OCI-LY1 (cell line): ENCODE data around the gene ZNF506.
"Not testable (repeated sequence)": the region's sequence is repeated elsewhere in the genome, so short reads cannot be mapped to it uniquely, and the experiment has no call there.

ENCODE experiments used
- H2AFZ ChIP-seq: fragments of 200-600 bp; sonication (generic), shearing (Covaris generic); 2 replicates; pipeline ENCODE4 v1.6.0; 2014; ENCODE audit warnings: antibody characterized with exemption, mild to moderate bottlenecking, low read length
- H3F3A ChIP-seq: fragments of 200-600 bp; sonication (generic), shearing (Covaris generic); 2 replicates; pipeline ENCODE4 v1.6.0; 2014; ENCODE audit warnings: mild to moderate bottlenecking, antibody characterized with exemption, low read length, moderate library complexity; ENCODE audit not compliant: insufficient read depth
- H3K27ac ChIP-seq: fragments of 200-600 bp; sonication (generic); 2 replicates; pipeline ENCODE4 v1.5.1; 2014; ENCODE audit warnings: low read length, mixed run types, mild to moderate bottlenecking, low read depth; ENCODE audit not compliant: poor library complexity, severe bottlenecking
- H3K27me3 ChIP-seq: fragments of 200-600 bp; sonication (generic); 2 replicates; pipeline ENCODE4 v1.6.0; 2014; ENCODE audit warnings: antibody characterized with exemption, mild to moderate bottlenecking, low read length, moderate library complexity; ENCODE audit not compliant: insufficient read depth
- H3K36me3 ChIP-seq: fragments of 200-600 bp; sonication (generic); 2 replicates; pipeline ENCODE4 v1.6.1; 2014; ENCODE audit warnings: mild to moderate bottlenecking, antibody characterized with exemption, low read length, moderate library complexity, mixed read lengths; ENCODE audit not compliant: insufficient read depth
- H3K4me1 ChIP-seq: fragments of 200-600 bp; sonication (generic); 2 replicates; pipeline ENCODE4 v1.5.1; 2014; ENCODE audit warnings: mild to moderate bottlenecking, low read length, moderate library complexity; ENCODE audit not compliant: insufficient read depth, severe bottlenecking
- H3K4me2 ChIP-seq: fragments of 200-600 bp; sonication (generic), shearing (Covaris generic); 2 replicates; pipeline ENCODE4 v1.6.1; 2014; ENCODE audit warnings: low read length
- H3K4me3 ChIP-seq: fragments of 200-600 bp; sonication (generic); 2 replicates; pipeline ENCODE4 v1.5.1; 2014; ENCODE audit warnings: low read length, low read depth, mild to moderate bottlenecking, mixed read lengths; ENCODE audit not compliant: poor library complexity, severe bottlenecking
- H3K79me2 ChIP-seq: fragments of 200-600 bp; shearing (Covaris generic); 2 replicates; pipeline ENCODE4 v1.6.1; 2016; ENCODE audit warnings: mixed run types, low read length, mixed read lengths; ENCODE audit not compliant: insufficient read depth
- H3K9ac ChIP-seq: fragments of 200-600 bp; sonication (generic), shearing (Covaris generic); 2 replicates; pipeline ENCODE4 v1.6.1; 2014; ENCODE audit warnings: mild to moderate bottlenecking, low read length, mixed read lengths
- H3K9me2 ChIP-seq: fragments of 200-600 bp; sonication (generic), shearing (Covaris generic); 2 replicates; pipeline ENCODE4 v1.6.1; 2014; ENCODE audit warnings: low read depth, mild to moderate bottlenecking, low read length, mixed read lengths
- H3K9me3 ChIP-seq: fragments of 200-600 bp; shearing (Covaris generic); 2 replicates; pipeline ENCODE4 v1.6.1; 2014; ENCODE audit warnings: low read length, mixed read lengths
- H4K20me1 ChIP-seq: fragments of 200-600 bp; sonication (generic), shearing (Covaris generic); 2 replicates; pipeline ENCODE4 v1.6.0; 2016; ENCODE audit warnings: mild to moderate bottlenecking, low read length; ENCODE audit not compliant: insufficient read depth
- EZH2 ChIP-seq: fragments of 200-600 bp; sonication (generic), shearing (Covaris generic); IDR thresholded peaks from 2 replicates; pipeline ENCODE4 v1.8.0; 2017; ENCODE audit warnings: borderline replicate concordance, mixed run types, mild to moderate bottlenecking, antibody characterized with exemption, low read length, moderate library complexity, mixed read lengths
- TF ChIP-seq, protein P1 (sequence below): fragments of 200-600 bp; sonication (generic), shearing (Covaris generic); IDR thresholded peaks from 2 replicates; pipeline ENCODE4 v1.5.1; 2017; ENCODE audit warnings: mild to moderate bottlenecking, antibody characterized with exemption, low read length, moderate library complexity, mixed read lengths

The ZNF506 gene

DNA sequence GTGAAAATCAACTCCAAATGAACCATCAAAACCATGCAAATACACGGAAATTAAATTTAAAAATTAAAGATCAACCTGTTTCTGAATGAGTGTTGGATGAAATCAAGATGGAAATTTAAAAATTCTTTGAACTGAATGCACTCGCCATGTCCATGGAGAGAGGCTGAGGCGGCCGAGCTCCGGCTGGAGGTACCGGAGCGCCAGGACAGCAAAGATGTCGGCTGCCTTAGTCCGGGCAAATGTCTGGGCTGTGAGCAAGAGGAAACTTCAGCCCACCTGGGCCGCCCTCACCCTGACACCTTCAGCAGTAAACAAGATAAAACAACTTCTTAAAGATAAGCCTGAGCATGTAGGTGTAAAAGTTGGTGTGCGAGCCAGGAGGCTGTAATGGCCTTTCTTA lies 5.3 kb upstream of the ZNF506 start:
- H3K9ac ChIP-seq = no peak overlapping the region
- no peaks in the 10 kb centered on the region for H3K27me3 ChIP-seq
- no peaks in the 10 kb centered on the region for H4K20me1 ChIP-seq
- peaks cover 4% of the 10 kb centered on the region for H3K4me1 ChIP-seq
- H2AFZ ChIP-seq = no peak overlapping the region
- H3K9me3 ChIP-seq = peaks cover 10% of the 10 kb centered on the region
- H3K4me2 ChIP-seq = no peak overlapping the region
- no peaks in the 10 kb centered on the region for H3K36me3 ChIP-seq
- H3F3A ChIP-seq = no peaks in the 10 kb centered on the region
- no peaks in the 10 kb centered on the region for H3K9me2 ChIP-seq
- no peak overlapping the region for H3K27ac ChIP-seq
- no peaks in the 10 kb centered on the region for H3K79me2 ChIP-seq
- TF ChIP-seq EZH2 = no peak
- no peak overlapping the region for H3K4me3 ChIP-seq

DNA sequence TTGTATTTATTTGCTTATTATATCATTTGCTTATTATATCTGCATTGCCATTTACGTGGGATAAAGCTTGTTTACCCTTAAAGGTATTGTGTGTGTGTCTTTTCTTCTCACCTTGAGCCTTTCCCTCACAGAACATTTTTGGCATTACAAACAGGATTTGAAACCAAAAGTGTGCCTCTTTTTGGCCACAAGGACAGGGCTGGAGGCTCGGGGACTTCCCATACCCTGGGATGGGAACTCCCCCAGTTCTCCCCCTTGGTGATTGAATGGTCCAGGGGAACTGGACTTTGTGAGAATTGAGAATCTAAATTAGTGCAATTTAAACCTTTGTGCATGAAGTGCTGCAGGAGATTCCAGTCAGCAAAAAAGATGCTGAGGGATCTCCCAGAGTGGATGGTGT lies 2.4 kb upstream of the ZNF506 start:
- Histone ChIP-seq H3F3A (no peaks in the 10 kb centered on the region), H3K4me1 (peaks cover 4% of the 10 kb centered on the region), H3K36me3 (peaks cover 15% of the 10 kb centered on the region), H3K27me3 (no peaks in the 10 kb centered on the region), H3K4me2 (no peak overlapping the region), H3K4me3 (no peak overlapping the region), H3K27ac (no peak overlapping the region), H4K20me1 (no peaks in the 10 kb centered on the region), H2AFZ (no peak overlapping the region), H3K79me2 (peaks cover 9% of the 10 kb centered on the region), H3K9me3 (peaks cover 15% of the 10 kb centered on the region), H3K9me2 (no peaks in the 10 kb centered on the region), H3K9ac (no peak overlapping the region)
- no peak for TF ChIP-seq EZH2
- TF ChIP-seq, protein P1, sequence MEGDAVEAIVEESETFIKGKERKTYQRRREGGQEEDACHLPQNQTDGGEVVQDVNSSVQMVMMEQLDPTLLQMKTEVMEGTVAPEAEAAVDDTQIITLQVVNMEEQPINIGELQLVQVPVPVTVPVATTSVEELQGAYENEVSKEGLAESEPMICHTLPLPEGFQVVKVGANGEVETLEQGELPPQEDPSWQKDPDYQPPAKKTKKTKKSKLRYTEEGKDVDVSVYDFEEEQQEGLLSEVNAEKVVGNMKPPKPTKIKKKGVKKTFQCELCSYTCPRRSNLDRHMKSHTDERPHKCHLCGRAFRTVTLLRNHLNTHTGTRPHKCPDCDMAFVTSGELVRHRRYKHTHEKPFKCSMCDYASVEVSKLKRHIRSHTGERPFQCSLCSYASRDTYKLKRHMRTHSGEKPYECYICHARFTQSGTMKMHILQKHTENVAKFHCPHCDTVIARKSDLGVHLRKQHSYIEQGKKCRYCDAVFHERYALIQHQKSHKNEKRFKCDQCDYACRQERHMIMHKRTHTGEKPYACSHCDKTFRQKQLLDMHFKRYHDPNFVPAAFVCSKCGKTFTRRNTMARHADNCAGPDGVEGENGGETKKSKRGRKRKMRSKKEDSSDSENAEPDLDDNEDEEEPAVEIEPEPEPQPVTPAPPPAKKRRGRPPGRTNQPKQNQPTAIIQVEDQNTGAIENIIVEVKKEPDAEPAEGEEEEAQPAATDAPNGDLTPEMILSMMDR = no peak

DNA sequence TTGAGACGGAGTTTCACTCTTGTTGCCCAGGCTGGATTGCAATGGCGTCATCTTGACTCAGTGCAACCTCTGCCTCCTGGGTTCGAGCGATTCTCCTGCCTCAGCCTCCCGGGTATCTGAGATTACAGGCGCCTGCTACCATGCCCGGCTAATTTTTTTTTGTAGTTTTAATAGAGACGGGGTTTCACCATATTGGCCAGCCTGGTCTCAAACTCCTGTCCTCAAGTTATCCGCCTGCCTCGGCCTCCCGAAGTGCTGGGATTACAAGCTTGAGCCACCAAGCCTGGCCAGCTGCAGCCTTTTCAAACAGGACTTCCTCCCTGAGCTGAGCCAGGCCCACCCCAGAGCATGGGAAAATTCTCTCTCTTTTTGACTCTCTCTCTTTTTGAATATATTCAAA lies 426 bp upstream of the ZNF506 start:
- peak overlapping the region; percentile 73 for H3K4me3 ChIP-seq
- H3K9me2 ChIP-seq, H4K20me1 ChIP-seq, H3K27me3 ChIP-seq, H3K27ac ChIP-seq, H3F3A ChIP-seq, H3K4me1 ChIP-seq: not testable (repeated sequence)
- peaks cover 30% of the 10 kb centered on the region for H3K36me3 ChIP-seq
- 0 out of 2 replicates have a peak overlapping the region, but pooled peaks have one; percentile 79 for H2AFZ ChIP-seq
- 0 out of 2 replicates have a peak overlapping the region, but pooled peaks have one; percentile 30 for H3K9ac ChIP-seq
- peak overlapping the region; percentile 59 for H3K4me2 ChIP-seq
- H3K9me3 ChIP-seq = peaks cover 25% of the 10 kb centered on the region
- H3K79me2 ChIP-seq = peaks cover 15% of the 10 kb centered on the region

DNA sequence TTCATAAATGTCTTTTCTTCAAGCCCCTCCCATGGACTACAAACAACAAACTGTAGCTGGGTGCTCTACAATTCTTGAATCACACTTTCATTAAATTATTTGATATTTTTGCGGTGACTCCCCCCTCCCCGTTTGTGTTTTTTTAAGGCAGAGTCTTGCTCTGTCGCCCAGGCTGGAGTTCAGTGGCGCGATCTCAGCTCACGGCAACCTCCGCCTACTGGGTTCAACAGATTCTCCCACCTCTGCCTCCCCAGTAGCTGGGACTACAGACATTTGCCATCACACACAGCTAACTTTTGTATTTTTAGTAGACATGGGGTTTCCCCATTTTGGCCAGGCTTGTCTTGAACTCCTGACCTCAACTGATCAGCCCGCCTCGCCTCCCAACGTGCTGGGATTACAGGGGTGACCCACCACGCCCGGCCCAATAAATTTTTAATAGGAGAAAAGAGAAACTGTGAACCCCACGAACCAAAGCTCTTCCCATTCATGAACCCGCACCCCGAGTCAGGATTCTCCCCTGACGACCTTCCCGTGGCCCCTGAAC lies 703 bp downstream of the ZNF506 start:
- H3K79me2 ChIP-seq = peaks cover 15% of the 10 kb centered on the region
- H3K9me2 ChIP-seq = no peaks in the 10 kb centered on the region
- H3K36me3 ChIP-seq = peaks cover 34% of the 10 kb centered on the region
- TF ChIP-seq, protein P1 = no peak
- no peak for TF ChIP-seq EZH2
- H3K4me2 ChIP-seq = peak overlapping the region; percentile 69
- peaks cover 4% of the 10 kb centered on the region for H3K4me1 ChIP-seq
- H3K9ac ChIP-seq = peak overlapping the region; percentile 76
- H3K27ac ChIP-seq = peak overlapping the region; percentile 81
- H2AFZ ChIP-seq = no peak overlapping the region
- peaks cover 25% of the 10 kb centered on the region for H3K9me3 ChIP-seq
- H3K27me3 ChIP-seq = no peaks in the 10 kb centered on the region
- no peaks in the 10 kb centered on the region for H4K20me1 ChIP-seq
- no peaks in the 10 kb centered on the region for H3F3A ChIP-seq
- H3K4me3 ChIP-seq = peak overlapping the region; percentile 73
